DMS53 treated with DMSO at 0.1 percent for 48 hours (cell line): ENCODE measurements around the gene KLF4.

ENCODE experiments used
- DNase-seq: peaks from one replicate; lab custom pipeline; 2025; ENCODE audit not compliant: unreplicated experiment; lab: John Stamatoyannopoulos, UW

The KLF4 gene

GRCh38 chr9:107488375-107489143, 1.0 kb downstream of the KLF4 start:
- no peak for DNase-seq

GRCh38 chr9:107487521-107488374, 1.8 kb downstream of the KLF4 start:
- no peak for DNase-seq

- no peak for DNase-seq
Measured at GRCh38 chr9:107486674-107487520, 2.7 kb downstream of the KLF4 start.

GRCh38 chr9:107485458-107486043, 4.0 kb downstream of the KLF4 start:
- DNase-seq: no peak

GRCh38 chr9:107484117-107484723, 5.3 kb downstream of the KLF4 start:
- peak; percentile 56 for DNase-seq

GRCh38 chr9:107483666-107484065, 5.9 kb downstream of the KLF4 start:
- DNase-seq: no peak

GRCh38 chr9:107481035-107481434, 8.5 kb downstream of the KLF4 start:
- no peak for DNase-seq

GRCh38 chr9:107480386-107480789, 9.2 kb downstream of the KLF4 start:
- DNase-seq: no peak

GRCh38 chr9:107478805-107479204, 10.8 kb downstream of the KLF4 start:
- DNase-seq: no peak

- DNase-seq: no peak
Measured at GRCh38 chr9:107474124-107474523, 15.4 kb downstream of the KLF4 start.

GRCh38 chr9:107472581-107473340, 16.8 kb downstream of the KLF4 start:
- no peak for DNase-seq

- no peak for DNase-seq
Measured at GRCh38 chr9:107471552-107471951, 18.0 kb downstream of the KLF4 start.

GRCh38 chr9:107467416-107467815, 22.2 kb downstream of the KLF4 start:
- no peak for DNase-seq

- no peak for DNase-seq
Measured at GRCh38 chr9:107466826-107467225, 22.7 kb downstream of the KLF4 start.

- no peak for DNase-seq
Measured at GRCh38 chr9:107465467-107466451, 23.8 kb downstream of the KLF4 start.

GRCh38 chr9:107464516-107464915, 25.1 kb downstream of the KLF4 start:
- DNase-seq: no peak

GRCh38 chr9:107462691-107463090, 26.9 kb downstream of the KLF4 start:
- no peak for DNase-seq

- DNase-seq: no peak
Measured at GRCh38 chr9:107460153-107461023, 29.2 kb downstream of the KLF4 start.
